Astrocyte (in vitro differentiated cells and primary cell): ENCODE data around the gene SUN3.

Experiments used
- CTCF ChIP-seq: IDR thresholded peaks from 2 replicates; pipeline ENCODE4 v1.5.1; 2011; ENCODE audit warnings: low read depth, mild to moderate bottlenecking, inconsistent platforms, low read length, moderate library complexity; ENCODE audit not compliant: insufficient read depth
- EZH2 ChIP-seq: IDR thresholded peaks from 2 replicates; pipeline ENCODE4 v1.6.1; 2012; ENCODE audit warnings: mild to moderate bottlenecking, low read length, inconsistent platforms; ENCODE audit not compliant: insufficient read depth

GRCh38 chr7:48077423-48077822, 48.5 kb upstream of the SUN3 start:
- TF ChIP-seq CTCF = no peak
- no peak for TF ChIP-seq EZH2
